OCI-LY7 (cell line): ENCODE results near the gene TRAPPC13.
"Not testable (repeated sequence)": the region's sequence is repeated elsewhere in the genome, so short reads cannot be mapped to it uniquely, and the experiment has no call there.

Experiments used
- EZH2phosphoT487 ChIP-seq: fragments of 200-600 bp; sonication (generic); IDR thresholded peaks from 2 replicates; pipeline ENCODE4 v1.6.1; 2018; ENCODE audit warnings: low read depth, borderline replicate concordance, mild to moderate bottlenecking, mixed run types, antibody characterized with exemption, low read length, moderate library complexity, mixed read lengths
- TF ChIP-seq, protein P1 (sequence below): fragments of 200-600 bp; sonication (generic); conservative IDR thresholded peaks from 2 replicates; pipeline ENCODE4 v1.5.1; 2014; ENCODE audit warnings: mild to moderate bottlenecking, antibody characterized with exemption, low read length, moderate library complexity, mixed read lengths

DNA sequence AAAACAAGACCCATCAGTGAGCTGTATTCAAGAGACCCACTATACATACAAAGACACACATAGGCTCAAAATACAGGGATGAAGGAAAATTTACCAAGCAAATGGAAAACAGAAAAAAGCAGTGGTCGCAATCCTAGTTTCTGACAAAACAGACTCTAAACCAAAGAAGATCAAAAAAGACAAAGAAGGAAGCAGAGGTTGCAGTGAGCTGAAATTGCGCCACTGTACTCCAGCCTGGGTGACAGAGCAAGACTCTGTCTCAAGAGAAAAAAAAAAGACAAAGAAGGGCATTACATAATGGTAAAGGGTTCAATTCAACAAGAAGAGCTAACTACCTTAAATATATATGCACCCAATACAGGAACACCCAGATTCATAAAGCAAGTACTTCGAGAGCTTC is 51.2 kb downstream of the TRAPPC13 start:
- TF ChIP-seq, protein P1, sequence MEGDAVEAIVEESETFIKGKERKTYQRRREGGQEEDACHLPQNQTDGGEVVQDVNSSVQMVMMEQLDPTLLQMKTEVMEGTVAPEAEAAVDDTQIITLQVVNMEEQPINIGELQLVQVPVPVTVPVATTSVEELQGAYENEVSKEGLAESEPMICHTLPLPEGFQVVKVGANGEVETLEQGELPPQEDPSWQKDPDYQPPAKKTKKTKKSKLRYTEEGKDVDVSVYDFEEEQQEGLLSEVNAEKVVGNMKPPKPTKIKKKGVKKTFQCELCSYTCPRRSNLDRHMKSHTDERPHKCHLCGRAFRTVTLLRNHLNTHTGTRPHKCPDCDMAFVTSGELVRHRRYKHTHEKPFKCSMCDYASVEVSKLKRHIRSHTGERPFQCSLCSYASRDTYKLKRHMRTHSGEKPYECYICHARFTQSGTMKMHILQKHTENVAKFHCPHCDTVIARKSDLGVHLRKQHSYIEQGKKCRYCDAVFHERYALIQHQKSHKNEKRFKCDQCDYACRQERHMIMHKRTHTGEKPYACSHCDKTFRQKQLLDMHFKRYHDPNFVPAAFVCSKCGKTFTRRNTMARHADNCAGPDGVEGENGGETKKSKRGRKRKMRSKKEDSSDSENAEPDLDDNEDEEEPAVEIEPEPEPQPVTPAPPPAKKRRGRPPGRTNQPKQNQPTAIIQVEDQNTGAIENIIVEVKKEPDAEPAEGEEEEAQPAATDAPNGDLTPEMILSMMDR = not testable (repeated sequence)
- TF ChIP-seq EZH2phosphoT487 = not testable (repeated sequence)
